Stomach (tissue), 4 donors: ENCODE measurements around the gene CTBP1.

Experiments
- POLR2A ChIP-seq, 4 donors: fragments of 450-650 bp; IDR thresholded peaks; one replicate each; pipeline ENCODE4 v1.6.1; 2016; ENCODE audit warnings: antibody characterized with exemption in 4 of 4, control low read depth in 2 of 4, mild to moderate bottlenecking in 1 of 4, moderate library complexity in 1 of 4
- TF ChIP-seq, protein P1 (sequence below), 7 experiments: fragments of 450-650 bp in 4 of 7; fragments of 200-600 bp in 3 of 7; sonication (generic) in 3 of 7; IDR thresholded peaks; one replicate each; pipeline ENCODE4 v1.5.1; 2016 to 2019; ENCODE audit warnings: antibody characterized with exemption in 7 of 7, control low read depth in 2 of 7, mild to moderate bottlenecking in 1 of 7

DNA sequence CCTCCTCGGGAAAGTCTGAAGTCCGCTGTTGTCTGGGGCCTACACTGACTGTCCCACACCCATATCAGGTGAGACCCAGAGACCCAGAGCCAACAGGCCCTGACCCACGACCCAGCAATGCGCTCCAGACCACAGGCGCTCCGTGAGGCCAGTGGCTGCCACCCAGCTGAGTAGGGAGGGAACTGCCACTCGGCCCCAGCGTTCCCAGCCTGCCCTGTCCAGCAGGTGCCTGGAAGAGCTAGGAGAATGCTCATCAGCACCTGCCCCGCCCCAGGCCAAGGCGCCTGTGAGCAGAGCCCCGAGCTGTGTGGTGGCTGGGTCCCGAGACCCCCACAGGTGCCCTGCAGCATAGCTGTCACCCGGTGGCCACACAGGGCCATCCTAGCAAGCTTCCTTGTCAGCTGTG, 79.2 kb downstream of the CTBP1 start:
- TF ChIP-seq, protein P1, sequence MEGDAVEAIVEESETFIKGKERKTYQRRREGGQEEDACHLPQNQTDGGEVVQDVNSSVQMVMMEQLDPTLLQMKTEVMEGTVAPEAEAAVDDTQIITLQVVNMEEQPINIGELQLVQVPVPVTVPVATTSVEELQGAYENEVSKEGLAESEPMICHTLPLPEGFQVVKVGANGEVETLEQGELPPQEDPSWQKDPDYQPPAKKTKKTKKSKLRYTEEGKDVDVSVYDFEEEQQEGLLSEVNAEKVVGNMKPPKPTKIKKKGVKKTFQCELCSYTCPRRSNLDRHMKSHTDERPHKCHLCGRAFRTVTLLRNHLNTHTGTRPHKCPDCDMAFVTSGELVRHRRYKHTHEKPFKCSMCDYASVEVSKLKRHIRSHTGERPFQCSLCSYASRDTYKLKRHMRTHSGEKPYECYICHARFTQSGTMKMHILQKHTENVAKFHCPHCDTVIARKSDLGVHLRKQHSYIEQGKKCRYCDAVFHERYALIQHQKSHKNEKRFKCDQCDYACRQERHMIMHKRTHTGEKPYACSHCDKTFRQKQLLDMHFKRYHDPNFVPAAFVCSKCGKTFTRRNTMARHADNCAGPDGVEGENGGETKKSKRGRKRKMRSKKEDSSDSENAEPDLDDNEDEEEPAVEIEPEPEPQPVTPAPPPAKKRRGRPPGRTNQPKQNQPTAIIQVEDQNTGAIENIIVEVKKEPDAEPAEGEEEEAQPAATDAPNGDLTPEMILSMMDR (IDR thresholded peaks at IDR 0.05): no peak
- no peak for TF ChIP-seq POLR2A (IDR thresholded peaks at IDR 0.05)
